Stimulated activated CD4-positive, alpha-beta T cell treated with anti-CD3 and anti-CD28 coated beads, TNF-alpha, amount 100 ng/mL, for 24 hours (primary cell): Measurements from ENCODE around the gene CAVIN2.

Experiments
- DNase-seq, 3 experiments: peaks; one replicate each; pipeline ENCODE4 v3.0.0-alpha.2; 2020; ENCODE audit warnings: low read depth in 3 of 3

CAVIN2 gene

DNA sequence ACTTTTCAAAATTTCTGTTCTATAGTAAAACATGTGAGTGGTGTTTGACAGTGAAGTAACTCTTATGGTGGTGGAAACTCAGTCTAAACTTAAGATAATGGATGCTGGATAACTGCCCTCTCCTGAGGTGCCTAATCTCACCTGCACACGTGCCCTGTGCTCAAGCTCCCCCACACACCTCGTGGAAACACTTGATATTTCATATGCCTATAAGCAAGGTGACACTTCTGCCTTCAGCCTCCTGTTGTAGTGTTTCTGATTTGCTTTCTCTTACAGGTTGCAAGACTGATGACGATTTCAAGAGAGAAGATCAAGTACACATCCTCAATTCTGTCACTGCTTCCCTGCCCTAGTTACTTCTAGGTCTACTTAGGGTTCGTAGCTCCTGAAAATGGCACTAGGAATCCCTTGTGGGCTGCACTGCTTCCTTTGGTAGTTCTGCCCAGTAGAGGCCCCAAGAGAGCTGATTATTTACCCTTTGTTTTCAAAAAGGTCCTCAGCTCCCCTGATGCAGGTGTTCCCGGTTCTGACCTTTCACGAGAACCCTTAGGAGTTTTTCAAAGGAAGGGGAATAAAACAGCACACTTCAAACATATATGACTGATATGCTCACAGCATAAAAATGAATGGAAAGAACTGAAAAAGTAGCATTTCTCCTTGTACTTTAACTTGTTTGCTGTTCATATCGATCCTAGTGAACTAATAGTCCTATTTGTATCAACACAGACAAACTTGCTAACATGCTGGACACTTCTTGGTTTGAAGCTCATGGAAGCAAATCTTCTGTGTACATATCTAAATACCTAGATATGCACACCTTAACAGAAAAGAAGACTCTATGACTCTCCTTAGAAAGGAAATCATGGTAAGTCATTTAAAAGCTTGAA, 6.7 kb downstream of the CAVIN2 start:
- no peak for DNase-seq

DNA sequence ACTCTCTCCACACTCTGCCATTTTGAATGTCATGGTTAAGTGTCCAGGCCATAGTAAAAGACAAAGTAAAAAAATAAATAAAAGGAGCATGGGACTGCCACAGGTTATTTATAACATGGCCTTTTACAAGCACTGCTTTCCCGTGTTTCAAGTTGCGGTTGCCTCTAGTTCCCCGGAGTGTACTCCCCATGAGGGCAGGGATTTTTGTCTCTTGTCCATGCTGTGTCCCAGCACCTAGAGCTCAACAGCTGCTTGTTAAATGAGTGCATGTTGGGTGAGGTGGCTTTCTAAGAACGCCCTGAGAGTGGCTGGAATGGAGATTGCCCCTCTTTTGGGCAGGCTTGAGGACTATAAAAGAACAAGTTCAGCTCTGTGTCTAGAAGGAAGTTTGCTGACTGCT, 8.4 kb downstream of the CAVIN2 start:
- no peak for DNase-seq

DNA sequence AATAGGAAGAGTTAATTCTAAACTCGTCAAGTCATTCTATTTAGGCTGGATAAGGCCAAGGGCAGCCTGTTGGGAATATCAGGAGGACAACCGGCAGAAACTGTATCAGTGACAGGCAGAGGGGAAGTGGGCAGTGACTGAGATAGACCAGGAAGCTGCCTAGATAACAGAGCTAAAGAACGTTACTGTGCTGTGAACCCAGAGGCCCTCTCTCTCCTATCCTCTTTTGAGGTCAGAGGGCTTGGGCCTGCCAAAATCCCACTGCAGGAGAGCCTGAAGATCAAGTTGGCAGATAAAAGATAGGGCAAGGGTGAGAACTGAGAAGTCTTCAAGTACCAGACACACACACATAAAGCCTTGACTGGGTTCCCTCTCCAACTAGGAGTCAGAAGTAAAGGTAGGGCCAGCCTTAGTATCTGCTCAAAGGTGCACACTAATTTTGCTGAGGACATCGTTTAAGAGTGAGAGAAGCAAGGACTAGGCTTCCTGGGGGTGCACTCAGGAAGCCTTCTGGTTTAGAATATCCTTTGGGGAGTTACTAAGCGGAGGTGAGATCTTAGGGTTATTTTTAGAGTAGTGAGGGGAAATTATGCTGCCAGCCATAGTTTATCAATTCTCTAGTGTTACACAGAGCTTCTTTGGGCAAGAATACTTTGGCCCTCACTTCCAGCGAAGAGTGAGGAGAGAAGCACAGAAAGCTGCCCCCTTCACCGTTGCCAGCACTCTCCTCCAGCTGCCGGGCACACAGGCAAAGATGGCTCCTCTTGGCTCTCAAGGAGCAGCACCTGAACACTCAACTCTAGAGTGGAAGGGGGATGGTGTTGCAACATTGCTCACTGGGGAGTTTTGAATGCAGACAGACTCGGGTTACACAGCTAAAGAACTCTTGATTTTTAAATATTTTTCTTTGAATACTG, 9.8 kb downstream of the CAVIN2 start:
- no peak for DNase-seq

DNA sequence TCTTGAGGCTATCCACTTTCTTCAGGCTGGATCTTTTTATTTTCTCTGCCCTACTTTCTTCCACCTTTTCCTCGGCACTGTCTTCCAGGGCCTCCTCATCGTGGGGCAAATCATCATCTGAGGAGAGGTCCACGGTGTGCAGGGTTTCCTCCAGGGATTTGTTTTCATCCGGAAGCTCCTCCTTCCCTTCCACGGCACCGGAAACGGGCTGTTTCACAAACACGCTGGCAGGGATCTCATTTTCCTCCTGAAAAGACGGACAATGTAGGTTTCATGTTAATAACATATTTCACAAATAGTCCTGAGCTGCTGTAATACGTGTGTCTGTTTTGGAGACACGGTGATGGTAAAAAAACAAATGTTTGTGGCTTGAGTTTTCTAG, 10.4 kb downstream of the CAVIN2 start:
- no peak for DNase-seq

DNA sequence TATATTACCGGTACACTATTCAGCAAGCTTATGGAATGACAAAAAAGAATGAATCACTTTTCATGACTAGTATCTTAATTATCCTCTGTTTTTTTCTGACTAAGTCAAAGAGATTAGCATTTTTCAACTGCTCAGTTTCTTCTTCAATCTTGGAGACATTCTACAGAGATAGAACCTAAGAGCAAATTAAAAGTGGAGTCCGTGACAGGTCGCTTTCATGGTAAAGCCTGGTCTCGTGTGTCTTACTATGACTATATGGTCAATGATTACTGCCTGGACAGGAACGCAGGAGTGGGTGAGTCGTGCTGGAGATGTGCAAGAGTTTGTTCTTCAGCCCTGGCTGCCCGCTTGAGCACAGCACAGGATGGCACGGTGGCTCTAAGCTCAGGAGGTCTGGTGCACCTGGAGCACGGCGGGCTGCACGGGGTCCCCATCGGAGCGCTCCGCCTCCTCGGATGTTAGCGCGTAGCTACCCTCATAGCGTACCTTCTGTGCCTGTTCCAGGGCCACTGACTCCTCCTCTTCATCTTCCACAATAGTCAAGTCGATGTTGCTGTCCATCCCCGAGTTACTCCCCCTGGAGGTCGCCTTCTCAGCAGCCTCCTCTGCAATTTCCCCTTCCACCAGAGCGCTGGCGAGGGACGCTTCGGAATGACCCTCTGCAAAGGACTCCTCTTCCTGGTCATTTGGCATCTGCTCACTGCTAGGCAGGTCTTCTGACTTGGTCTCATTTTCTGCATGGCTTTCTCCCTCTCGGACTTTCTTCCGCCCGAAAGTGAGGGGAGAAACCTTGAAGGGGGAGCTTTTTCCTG, 11.1 kb downstream of the CAVIN2 start:
- no peak for DNase-seq

DNA sequence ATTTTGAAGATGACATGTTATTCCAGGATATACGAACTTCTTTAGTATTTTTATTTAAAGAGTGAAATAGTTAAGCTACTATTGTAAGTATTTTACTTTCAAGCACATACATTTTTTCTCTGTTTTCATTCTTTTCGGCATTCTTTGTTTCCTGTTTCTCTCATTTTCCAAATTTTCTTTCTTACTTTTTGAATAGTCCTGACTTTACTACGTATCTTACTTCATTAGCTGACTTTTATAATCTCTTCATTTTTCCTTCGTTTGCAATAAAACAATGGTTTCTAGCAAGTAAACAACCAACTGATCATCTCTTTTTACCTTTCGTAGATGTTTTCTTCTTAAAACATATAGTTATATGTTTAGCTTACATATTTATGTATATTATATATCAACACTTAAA, 11.8 kb downstream of the CAVIN2 start:
- DNase-seq = no peak

DNA sequence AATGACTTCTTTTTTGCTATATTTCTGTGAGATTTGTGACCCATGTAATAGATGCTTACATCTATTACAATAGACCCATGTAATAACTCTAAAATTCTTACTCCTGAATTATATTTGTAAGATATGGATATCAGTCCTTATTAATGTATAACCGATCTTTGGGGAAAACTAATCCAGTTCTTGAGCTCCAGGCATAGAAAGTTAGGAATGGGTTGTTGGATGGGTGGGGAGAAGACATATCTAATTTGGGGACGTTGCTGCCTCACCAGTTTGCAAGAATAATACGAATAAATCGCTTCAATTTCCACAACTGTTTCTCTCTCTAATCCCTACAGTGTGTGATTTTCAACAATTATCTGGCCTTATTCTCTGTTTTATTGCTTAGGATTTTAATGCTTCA, 13.5 kb downstream of the CAVIN2 start:
- no peak for DNase-seq

DNA sequence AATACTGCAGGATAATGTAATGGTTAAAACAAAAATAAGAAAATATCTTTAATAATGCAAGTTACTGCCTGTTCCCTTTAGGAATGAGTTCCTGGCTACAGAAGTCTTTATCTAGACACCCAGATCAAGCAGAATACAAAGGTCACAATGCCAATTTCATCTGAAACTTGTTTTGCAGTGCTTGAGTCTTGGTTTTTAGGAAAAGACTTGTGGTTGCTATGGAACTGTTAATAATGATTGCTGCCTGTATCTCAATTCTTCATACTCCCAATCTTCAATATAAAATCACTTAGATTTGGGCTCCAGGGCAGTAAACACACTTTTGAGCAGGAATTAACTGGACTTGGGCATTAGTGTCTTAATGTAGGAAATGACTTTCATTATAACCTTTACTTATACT, 14.2 kb downstream of the CAVIN2 start:
- DNase-seq = no peak

DNA sequence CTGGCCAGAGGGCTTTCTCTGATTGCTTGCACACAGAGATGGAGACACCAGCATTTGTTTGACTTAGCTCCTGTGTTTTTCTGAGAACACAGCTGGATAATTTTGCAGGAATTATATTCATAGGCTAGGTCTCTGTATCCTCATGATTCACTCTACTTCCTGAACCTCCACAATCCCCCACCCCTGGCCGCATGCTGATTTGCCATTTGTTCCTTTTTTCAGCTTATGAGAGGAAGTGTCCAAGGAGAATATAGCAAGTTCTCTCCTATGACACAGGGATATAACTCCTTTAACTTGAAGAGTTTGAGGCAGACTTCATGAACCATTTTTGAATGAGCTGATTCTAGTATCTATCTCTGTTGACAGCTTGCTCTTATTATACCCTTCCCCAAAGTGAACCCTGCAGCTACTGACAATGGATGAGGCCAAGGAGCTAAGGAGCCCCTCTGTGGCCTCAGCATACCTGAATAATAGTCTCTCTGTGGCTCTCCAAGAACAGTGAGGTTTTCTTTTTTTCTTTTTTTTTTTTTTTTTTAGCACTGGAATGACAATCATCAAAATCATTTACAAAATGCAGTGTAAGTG, 15.4 kb downstream of the CAVIN2 start:
- DNase-seq = no peak

DNA sequence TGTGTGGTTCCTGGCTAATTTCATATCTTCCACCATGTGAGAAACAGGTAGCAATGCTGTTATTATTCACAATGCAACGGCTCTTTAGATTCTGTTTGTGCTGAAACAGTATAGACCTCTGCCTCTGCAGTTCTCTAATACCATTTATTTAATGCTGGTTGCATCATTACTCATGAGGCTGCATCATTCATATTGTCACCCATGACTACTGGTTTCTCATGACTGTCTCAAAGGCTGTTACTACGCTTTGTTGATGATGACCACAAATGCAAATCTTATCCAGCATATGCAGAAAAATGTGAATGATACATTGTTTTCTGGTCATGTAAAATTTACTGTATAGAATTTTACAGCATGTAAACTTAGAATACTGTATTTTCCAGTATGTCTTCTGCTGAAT, 22.5 kb downstream of the CAVIN2 start:
- DNase-seq = no peak

DNA sequence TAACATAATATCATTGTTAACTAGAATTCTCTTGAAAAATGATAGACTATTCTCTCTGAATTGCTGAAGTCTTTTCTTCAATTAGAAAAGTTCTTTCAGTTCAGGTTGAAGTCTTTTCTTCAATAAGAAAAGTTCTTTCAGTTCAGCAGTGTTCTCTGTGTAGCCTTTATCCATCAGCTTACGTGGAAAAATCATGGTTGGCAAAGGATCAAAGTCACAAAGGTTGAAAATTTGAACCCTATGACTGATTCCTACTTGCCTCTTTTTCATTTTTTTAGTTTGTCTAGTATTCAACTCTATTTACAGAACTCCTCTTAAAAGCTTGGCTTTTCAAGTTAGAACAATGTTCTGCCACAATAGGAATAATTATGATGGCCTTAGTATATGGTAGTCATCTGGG, 25.8 kb downstream of the CAVIN2 start:
- DNase-seq = no peak

DNA sequence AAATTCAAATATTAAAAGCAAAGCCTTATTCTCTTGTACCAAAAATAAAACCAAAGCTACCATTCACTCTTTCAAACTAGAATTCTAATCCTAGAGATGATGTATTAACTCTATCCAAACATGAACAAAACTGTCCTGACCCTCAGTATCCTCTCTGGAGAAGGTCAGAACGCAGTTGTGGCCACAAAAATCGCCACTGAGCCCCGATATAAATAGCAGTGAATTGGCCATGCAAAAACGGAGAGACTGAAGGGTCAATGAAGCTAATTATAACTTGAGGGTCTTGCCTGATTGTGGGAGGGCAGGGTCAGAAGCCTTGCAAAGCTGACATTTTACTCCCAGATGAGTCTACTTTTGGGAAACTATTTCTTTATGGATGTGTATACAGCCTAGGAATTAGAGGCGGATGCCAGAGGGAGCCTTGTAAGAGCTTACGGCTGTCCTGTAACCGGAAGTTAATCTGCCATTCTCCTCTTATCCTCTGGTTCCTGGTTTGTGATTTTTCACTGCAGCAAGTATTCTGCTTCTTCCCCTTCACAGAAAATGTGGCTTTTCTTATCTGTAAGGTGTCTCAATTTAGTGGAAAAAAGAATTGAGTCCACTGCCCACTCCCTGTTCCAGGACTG, 28.1 kb downstream of the CAVIN2 start:
- DNase-seq = no peak

DNA sequence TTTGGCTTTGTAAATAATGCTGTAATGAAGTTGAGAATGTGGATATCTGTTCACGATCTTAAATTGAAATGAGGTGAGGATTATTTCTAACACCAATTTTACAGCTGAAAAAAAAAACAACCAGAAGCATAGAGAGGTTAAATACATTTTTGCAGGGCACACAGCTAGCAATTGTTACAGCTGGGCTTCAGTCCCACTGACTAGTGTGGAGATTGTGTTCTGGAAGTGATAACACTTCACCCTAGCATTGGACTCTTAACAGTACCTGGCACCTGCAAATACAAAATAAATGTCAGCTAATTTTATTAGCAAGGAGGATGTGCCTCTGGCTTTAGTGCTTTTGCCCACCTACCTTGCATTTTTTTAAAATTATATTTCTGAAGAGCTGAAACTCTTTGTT, 28.8 kb downstream of the CAVIN2 start:
- no peak for DNase-seq

DNA sequence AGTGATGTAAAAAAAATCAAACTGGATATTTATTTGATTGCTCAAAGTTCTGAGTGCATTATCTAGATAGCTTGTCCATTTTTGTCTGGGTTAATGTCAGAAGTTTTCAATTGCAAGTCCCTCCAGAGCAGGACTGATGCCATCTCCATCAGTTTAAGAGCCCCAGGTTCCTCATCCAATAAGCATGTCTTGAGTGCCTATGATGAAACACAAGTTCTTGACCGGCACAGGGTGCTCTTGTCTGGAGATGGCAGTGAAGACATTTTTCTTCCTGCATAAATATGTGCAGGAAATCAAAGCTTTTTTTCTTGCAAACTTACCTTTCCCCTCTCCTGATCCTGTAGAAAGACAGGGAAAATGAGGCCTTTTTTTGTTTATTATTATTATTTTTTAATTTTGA, 31.9 kb downstream of the CAVIN2 start:
- DNase-seq = no peak

DNA sequence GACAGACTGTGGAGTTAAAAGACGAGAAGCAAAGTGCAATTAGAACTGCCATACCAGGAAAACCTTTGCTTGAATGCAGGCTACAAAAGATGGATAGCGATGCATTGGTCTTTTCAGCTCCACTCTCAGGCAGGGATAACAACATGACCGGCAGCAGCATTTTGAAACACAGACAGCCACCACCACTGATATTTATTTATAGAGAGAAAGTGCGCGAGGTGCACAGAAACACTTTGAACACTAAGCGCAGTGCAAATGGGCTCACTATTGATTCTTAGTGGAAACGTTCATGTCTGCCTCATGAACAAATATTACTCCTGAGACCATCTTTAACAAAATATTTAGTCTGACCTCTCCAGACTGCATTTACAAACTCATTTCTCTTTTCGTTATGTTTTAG, 32.9 kb downstream of the CAVIN2 start:
- DNase-seq = no peak

DNA sequence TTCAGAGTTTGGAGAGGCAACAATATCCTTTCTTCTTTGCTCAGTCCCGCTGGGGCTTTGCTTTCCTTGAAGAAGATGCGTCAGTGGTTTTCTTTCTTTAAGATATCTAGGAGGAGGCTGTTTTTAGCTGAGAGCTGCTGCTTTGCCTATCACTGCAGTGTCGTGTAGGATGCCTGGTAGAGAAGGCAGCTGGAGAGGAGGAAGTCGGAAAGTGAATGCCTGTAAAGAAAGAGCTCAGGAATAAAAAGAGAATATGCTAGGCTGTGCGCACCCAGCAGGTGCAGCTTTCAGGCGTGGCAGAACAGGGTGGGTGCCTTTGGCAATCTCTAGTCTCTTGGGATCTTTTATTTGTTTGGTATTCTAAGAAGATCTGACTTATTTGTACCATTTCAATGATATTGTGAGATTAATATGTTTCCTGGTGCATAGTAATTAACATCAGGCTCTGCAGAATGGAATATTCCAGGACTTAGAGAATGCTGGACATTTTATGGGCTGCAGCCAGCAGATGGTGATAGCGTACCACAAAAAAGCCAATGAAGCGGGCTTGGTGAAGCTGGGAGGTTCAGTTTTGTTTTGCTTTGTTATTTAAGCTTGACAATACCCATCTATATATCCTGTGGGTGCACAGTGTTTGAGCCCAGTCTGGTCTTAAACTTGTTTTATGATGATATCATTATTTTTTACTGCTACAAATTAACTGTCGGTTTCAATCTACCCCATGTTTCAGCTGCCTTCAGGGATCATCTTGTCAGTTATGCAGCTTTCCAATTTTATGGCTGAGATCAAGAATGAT, 34.9 kb downstream of the CAVIN2 start:
- peak in 1 of 3 experiments; percentile 29 for DNase-seq

DNA sequence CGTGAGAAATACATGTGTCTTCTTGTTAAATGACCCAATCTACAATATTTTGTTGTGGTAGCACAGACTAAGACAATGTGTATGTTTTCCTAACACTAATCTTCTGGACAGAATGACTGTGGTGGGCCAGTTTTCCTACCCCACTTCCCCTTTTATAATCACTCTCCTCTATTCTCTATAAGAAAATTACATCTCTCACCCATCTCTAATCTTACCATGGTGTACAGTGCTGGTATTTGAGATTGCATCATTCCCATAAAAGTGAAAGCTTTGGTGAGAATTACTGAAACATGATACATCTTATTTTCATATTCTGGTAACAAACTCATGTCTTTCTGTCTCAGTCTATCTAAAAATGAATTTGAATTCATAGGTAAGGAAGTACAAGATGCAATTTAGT, 40.5 kb downstream of the CAVIN2 start:
- no peak for DNase-seq

DNA sequence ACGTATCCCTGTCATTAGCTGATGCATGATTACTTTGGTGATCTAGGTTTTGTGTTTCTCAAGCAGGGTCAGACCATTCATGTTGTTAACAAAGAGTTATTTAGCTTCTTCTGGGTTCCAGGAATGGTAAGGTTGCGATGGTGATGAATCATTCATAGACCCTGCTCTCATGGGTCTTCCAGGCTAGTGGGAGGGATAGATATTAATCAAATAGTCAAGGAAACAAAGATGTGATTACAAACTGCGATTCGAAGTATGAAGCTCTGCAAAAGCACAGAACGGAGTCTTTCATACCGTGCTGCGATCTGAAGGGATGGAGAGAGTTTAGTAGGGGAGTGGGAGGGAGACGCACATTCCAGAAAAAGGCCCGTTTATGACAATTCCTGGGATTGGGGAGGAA, 42.1 kb downstream of the CAVIN2 start:
- DNase-seq = no peak

DNA sequence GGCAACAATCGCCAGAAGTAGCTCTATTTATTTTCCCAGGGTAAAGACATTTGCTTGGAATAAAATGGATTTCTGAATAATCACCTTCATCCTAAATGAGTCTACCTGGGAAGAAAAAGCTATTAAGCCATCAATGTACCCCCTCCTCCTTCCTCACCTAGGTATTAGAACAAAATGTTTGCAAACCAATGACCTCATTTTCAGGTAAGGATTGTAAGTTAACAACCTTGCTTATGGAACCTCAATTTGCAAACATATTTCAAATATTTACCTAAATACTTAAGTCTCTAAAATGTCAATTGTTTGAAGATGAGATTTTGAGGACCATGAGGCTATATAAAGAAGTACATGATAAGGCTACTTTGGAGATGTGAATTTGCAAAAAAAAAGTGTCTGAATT, 43.9 kb downstream of the CAVIN2 start:
- DNase-seq = no peak

DNA sequence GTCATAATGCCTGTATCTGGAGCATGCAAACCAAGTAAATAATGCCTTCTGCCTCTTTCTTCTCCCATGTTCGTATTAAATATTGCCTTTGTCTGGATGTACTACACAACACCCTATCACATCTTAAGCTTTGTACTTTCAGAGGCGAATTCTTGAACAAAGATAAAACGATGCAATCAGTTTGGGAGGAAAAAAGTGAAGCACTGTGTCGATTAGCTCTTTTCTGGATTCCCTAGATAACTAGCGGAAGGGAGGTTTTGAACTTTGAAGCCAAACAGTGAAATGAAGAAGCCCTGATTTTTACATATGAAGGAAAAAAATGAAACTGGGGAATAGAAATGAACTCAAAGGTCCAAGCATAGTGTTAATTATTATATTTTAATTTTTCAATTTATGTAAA, 44.7 kb downstream of the CAVIN2 start:
- no peak for DNase-seq
